GM19351 (cell line): ENCODE data around the gene BRAT1.

ENCODE experiments used
- ATAC-seq: cut with Tn5 transposase; IDR thresholded peaks from one replicate; pipeline ENCODE4 v1.9.1; 2021; ENCODE audit warnings: mild to moderate bottlenecking, moderate library complexity; ENCODE audit not compliant: unreplicated experiment

The BRAT1 gene

GRCh38 chr7:2500701-2501100, 54.6 kb downstream of the BRAT1 start:
- no peak for ATAC-seq

- ATAC-seq = no peak
Measured at GRCh38 chr7:2499719-2500430, 55.4 kb downstream of the BRAT1 start.

- ATAC-seq = no peak
Measured at GRCh38 chr7:2499181-2499580, 56.1 kb downstream of the BRAT1 start.

- no peak for ATAC-seq
Measured at GRCh38 chr7:2498708-2499107, 56.6 kb downstream of the BRAT1 start.

DNA sequence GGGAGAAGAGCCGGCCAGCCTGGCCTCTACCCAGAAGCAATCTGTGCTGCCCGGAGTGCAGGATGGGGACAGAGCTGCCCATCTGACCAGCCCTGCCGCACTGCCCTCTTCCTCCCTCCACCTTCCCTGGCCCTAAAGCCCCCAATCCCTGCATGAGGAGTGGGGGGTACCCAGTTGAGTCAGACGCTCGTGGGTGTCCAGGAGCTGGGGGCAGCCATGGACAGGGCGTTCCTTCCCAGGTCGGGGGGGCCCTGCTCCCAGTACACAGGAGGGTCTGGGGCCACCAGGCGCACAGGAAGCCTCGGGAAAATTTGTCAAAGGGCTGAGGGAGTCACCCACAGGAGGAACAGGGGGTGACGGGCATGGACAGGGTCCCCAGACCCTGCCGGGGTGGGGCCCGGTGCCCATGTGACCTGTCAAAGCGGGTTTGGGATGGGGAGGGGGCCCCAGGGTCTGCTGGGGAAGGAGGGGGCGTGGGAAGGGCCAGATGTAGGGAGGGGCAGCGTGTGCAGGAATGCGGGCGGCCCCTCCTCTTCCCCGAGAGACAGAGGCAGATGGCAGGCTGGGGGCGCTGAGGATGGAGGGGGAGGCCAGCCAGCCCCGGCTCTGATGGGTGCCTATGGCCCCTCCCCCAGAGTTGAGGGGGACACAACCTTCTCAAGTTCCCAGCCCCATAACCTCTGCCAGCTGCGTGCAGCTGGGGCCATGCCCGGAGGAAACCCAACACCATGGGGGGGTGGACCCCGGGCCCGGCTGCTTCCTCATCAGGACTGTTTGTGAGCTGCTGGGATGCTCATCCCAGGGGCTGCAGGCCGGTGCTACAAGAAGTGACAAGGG, 57.6 kb downstream of the BRAT1 start:
- ATAC-seq = no peak

DNA sequence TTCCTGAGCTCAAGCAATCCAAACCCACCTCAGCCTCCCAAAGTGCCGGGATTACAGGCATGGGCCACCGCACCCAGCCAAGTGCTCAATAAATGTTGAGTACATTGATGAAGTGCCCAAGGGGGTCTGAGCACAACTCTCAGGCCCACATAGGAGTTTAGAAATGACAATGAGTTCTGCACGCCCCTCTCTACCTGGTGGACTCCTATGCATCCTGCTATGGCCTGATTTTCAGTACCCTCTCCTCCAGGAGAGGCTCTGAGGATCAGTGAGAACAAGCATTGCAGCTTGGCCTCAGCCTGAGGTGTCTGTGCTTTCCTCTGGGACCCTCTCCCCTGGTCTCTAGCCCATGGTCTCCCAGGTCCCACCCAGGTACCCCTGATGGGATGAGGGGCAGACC, 58.3 kb downstream of the BRAT1 start:
- ATAC-seq = no peak

DNA sequence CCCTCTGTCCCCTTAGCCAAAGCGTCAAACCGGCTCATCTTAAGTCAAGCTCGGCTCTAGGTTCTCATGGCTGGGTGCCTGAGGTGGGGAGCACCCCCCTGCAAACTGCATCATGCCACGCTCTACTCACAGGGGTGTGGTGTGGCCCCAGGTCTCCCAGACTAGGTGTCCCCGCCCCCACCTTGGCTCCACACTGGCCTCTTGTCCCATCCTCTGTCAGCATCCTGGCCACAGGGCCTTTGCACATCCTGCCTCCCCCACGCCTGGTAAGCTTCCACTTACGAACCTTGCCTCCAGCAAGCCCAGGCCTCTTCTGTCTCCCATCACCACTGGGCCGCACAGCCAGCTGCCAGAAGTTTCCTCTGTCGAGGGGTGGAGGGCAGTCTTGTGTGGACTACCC, 58.9 kb downstream of the BRAT1 start:
- no peak for ATAC-seq

DNA sequence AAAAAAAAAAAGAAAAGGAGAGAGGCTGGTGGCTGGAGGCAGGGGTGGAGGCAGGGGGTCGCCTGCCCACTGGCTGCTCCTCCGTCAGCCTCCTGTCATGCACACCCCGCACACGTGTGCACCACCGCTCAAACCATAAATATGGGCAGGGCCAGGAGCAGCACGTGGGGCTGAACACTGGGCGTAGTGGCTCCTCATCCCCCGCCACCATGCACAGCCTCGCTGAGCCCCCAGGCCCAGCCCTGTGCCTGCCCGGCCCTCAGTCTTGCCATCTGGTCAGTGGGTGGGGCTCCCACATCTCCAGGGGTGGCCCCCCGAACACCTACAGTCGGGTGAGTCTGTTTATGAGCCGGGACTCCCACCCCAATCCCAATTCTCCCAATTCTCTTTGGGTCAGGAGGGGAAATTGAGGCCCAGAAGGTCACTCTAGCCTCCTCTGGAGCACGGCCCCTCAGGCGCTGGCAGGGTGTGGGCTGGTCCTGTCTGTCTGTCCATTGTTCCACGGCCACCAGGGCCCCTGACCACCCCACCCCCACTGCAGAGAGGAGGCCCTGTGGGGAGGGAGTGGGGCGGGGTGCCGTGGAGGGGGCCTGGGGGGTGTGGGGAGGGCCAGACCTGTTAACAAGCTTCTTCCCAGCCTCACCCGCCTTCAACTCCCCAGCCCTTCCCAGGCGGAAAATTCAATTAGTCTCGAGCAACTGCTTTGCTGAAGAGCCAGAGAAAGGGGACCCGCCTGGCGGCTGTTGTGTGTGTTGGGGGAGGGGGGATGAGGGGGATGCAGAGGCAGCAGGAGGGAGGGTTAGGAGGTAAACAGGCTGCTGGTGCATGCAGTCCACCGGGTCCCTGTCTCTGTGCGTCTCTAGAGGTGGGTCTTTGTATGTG, 59.7 kb downstream of the BRAT1 start:
- no peak for ATAC-seq

GRCh38 chr7:2494191-2495130, 60.9 kb downstream of the BRAT1 start:
- ATAC-seq = no peak

GRCh38 chr7:2493205-2494164, 61.8 kb downstream of the BRAT1 start:
- ATAC-seq = no peak

- ATAC-seq = no peak
Measured at GRCh38 chr7:2492038-2492437, 63.3 kb downstream of the BRAT1 start.

- no peak for ATAC-seq
Measured at GRCh38 chr7:2490181-2490651, 65.1 kb downstream of the BRAT1 start.

- ATAC-seq = no peak
Measured at GRCh38 chr7:2488681-2489080, 66.6 kb downstream of the BRAT1 start.

GRCh38 chr7:2488272-2488645, 67.1 kb downstream of the BRAT1 start:
- no peak for ATAC-seq
